Measurements from ENCODE around the gene ZBTB38.

- TF ChIP-seq CTCF (IDR thresholded peaks at IDR 0.05; ENCODE audit: borderline replicate concordance, extremely low read depth, low read length, poor library complexity, severe bottlenecking) (no peak), EZH2 (IDR thresholded peaks at IDR 0.05; ENCODE audit: borderline replicate concordance, low read depth, low read length, severe bottlenecking) (no peak)
Measured at GRCh38 chr3:141407825-141408224, 39.5 kb downstream of the ZBTB38 start.
